ENCODE data around the gene FAIM2. TPM values are rescaled to one million over a fixed set of nuclear protein-coding genes. Genes with fewer than 3 reads are reported as not detected.
"Not testable (repeated sequence)": the region's sequence is repeated elsewhere in the genome, so short reads cannot be mapped to it uniquely, and the experiment has no call there.

FAIM2 gene
- total RNA-seq, 1 donor from 2014 or later: 1.6 TPM

GRCh38 chr12:49885118-49885517 is 18.6 kb downstream of the FAIM2 start:
- H3K36me3 Mint-ChIP-seq (ENCODE audit: low read depth): no peaks in the 10 kb centered on the region
- H3K27ac Mint-ChIP-seq (ENCODE audit: unreplicated experiment): no peak overlapping the region
- no peak overlapping the region for H3K4me3 Mint-ChIP-seq
- H3K4me1 Mint-ChIP-seq: peaks cover 22% of the 10 kb centered on the region
- no peak for DNase-seq (ENCODE audit: low read depth, low spot score)
- TF ChIP-seq CTCF (conservative IDR thresholded peaks at IDR 0.05): no peak
- H3K9me3 Mint-ChIP-seq: peaks cover 7% of the 10 kb centered on the region
- H3K27me3 Mint-ChIP-seq (ENCODE audit: low read depth): peaks cover 8% of the 10 kb centered on the region

- DNase-seq (ENCODE audit: low read depth, low spot score): no peak
- peak; percentile 32 for TF ChIP-seq CTCF (conservative IDR thresholded peaks at IDR 0.05)
- Mint-ChIP-seq H3K9me3 (peaks cover 28% of the 10 kb centered on the region), H3K27me3 (ENCODE audit: low read depth) (peaks cover 8% of the 10 kb centered on the region), H3K27ac (ENCODE audit: unreplicated experiment) (no peak overlapping the region), H3K4me3 (no peak overlapping the region), H3K36me3 (ENCODE audit: low read depth) (no peaks in the 10 kb centered on the region), H3K4me1 (peaks cover 26% of the 10 kb centered on the region)
Measured at GRCh38 chr12:49882851-49883464, 20.7 kb downstream of the FAIM2 start.

GRCh38 chr12:49882248-49882850 is 21.4 kb downstream of the FAIM2 start:
- Mint-ChIP-seq H3K4me3 (no peak overlapping the region), H3K9me3 (peaks cover 32% of the 10 kb centered on the region), H3K4me1 (peaks cover 26% of the 10 kb centered on the region), H3K27me3 (ENCODE audit: low read depth) (peaks cover 8% of the 10 kb centered on the region), H3K27ac (ENCODE audit: unreplicated experiment) (no peak overlapping the region), H3K36me3 (ENCODE audit: low read depth) (no peaks in the 10 kb centered on the region)
- no peak for DNase-seq (ENCODE audit: low read depth, low spot score)
- TF ChIP-seq CTCF (conservative IDR thresholded peaks at IDR 0.05): no peak

GRCh38 chr12:49881415-49882247 is 22.1 kb downstream of the FAIM2 start:
- H3K36me3 Mint-ChIP-seq (ENCODE audit: low read depth): no peaks in the 10 kb centered on the region
- H3K27ac Mint-ChIP-seq (ENCODE audit: unreplicated experiment): no peak overlapping the region
- peaks cover 32% of the 10 kb centered on the region for H3K9me3 Mint-ChIP-seq
- peaks cover 3% of the 10 kb centered on the region for H3K27me3 Mint-ChIP-seq (ENCODE audit: low read depth)
- no peak for TF ChIP-seq CTCF (conservative IDR thresholded peaks at IDR 0.05)
- H3K4me3 Mint-ChIP-seq: no peak overlapping the region
- no peak for DNase-seq (ENCODE audit: low read depth, low spot score)
- peaks cover 26% of the 10 kb centered on the region for H3K4me1 Mint-ChIP-seq

GRCh38 chr12:49880756-49881414 is 22.8 kb downstream of the FAIM2 start:
- Mint-ChIP-seq H3K4me1 (peaks cover 26% of the 10 kb centered on the region), H3K4me3 (no peak overlapping the region), H3K27me3 (ENCODE audit: low read depth) (peaks cover 3% of the 10 kb centered on the region), H3K36me3 (ENCODE audit: low read depth) (no peaks in the 10 kb centered on the region), H3K27ac (ENCODE audit: unreplicated experiment) (no peak overlapping the region), H3K9me3 (peaks cover 32% of the 10 kb centered on the region)
- no peak for DNase-seq (ENCODE audit: low read depth, low spot score)
- no peak for TF ChIP-seq CTCF (conservative IDR thresholded peaks at IDR 0.05)

- DNase-seq (ENCODE audit: low read depth, low spot score); H3K27me3 Mint-ChIP-seq (ENCODE audit: low read depth); H3K27ac Mint-ChIP-seq (ENCODE audit: unreplicated experiment); H3K36me3 Mint-ChIP-seq (ENCODE audit: low read depth); H3K4me3 Mint-ChIP-seq: not testable (repeated sequence)
- Mint-ChIP-seq H3K9me3 (peaks cover 32% of the 10 kb centered on the region), H3K4me1 (peaks cover 21% of the 10 kb centered on the region)
Measured at GRCh38 chr12:49879065-49879464, 24.6 kb downstream of the FAIM2 start.

All from neural crest cell (in vitro differentiated cells).